ENCODE data around the gene EP300.

The EP300 gene

DNA sequence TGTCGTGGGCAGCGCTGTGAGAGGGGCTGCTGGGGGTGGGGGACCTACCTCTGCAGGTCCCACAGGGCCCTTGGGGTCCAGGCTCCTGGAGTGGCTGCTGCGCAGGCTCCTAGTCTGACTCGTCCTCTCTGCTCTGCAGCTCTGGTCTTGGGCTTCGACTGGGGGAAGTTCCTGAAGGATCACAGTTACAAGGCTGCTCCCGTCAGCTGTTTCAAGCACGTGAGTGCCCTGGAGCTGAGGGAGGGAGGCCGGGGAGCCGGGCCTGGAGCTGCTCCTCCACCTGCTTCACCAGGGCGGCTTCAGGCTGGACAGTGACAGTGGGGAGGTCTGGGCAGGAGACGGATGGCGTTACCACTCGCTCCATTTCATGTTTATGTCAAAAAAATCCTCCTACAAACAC is 124.6 kb downstream of the EP300 start:
- no peak for DNase-seq (ENCODE audit: low read depth in 1 of 2, low spot score in 1 of 2)
- no peak for TF ChIP-seq JUND (IDR thresholded peaks at IDR 0.05; ENCODE audit: low read depth)
- in situ Hi-C loops (cut with HindIII; ENCODE audit: low pct_unique_long_range_greater_than_20kb, low sequenced_read_pairs): no loop called here

DNA sequence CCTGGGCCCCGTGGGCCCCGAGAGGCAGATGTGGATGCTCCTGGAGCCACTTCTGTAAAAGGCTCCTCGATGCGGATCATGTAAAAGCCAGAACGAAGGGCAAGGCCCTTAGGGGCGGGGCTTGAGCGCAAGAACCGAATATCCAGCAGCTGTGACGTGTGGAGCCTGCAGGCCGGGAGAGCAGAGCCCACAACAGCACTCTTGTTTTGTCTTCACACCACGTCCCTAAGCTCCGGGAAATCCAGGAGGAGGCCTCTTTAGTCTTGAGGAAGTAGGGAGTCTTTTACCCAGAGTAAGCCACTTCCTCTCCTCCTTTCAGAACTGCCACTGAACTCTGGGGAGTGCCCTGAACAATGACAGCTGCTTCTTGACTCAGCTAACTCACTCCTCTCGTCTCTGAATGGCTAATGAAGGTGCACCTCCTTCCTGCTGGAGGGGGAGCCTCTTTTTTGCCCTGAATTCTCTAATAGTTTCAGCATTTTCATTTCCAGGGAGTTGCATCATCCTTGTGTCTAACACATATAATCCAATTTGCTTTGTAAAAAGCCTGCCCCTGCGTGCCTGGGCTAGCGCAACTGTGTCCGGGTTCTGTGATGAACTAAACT is 125.3 kb downstream of the EP300 start:
- in situ Hi-C loops (cut with HindIII; ENCODE audit: low pct_unique_long_range_greater_than_20kb, low sequenced_read_pairs): no loop called here
- no peak for DNase-seq (ENCODE audit: low read depth in 1 of 2, low spot score in 1 of 2)
- TF ChIP-seq JUND (IDR thresholded peaks at IDR 0.05; ENCODE audit: low read depth): no peak

DNA sequence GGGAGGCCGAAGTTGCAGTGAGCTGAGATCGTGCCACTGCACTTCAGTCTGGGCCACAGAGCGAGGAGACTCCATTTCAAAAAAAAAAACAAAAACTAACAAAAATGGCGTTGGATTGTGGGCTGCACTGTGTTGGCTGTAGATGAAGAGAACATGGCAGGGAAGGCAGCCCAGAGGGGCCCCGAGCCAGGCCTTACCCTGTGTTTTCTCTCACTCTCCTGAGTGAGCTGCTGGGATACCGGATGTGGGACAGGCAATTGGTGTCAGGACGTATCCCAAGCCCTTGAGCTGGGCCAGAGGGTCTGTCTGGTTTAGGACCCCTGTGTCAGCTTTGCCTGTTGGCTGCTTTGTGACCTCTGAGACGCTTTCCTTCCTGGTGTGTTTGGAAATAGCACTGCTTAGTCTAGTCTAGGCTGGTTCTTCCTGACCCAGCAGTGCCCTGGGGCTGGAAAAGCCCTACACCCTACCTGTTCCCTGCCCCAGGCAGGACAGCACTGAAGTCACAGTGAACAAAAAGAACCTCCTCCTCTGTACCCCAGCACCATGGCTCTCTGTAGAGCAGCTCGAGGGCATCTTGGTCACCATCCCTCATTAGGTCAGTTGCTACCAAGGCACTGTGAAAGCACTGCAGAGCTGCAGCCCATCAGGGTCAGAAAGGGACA is 130.6 kb downstream of the EP300 start:
- in situ Hi-C loops (cut with HindIII; ENCODE audit: low pct_unique_long_range_greater_than_20kb, low sequenced_read_pairs): no loop called here
- no peak for TF ChIP-seq JUND (IDR thresholded peaks at IDR 0.05; ENCODE audit: low read depth)
- DNase-seq (ENCODE audit: low read depth in 1 of 2, low spot score in 1 of 2): no peak

DNA sequence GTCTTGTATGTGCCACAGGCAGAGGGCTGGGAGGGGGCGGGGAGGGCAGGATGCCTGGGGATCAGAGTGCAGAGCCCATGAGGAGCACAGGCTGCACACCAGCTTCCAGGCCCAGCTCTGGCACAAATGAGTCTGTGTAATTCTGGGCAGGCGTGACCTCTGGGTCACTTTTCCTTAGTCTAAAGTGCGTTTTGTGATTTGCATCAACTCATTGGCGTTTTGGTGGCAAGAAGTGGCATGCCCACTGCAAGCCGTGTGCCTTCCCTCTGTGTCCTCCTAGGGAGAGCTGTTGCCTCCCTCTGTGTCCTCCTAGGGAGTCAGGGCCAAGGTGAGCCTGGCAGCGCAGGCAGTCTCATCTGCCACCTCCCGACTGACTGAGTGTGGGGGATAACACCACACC is 131.1 kb downstream of the EP300 start:
- in situ Hi-C loops (cut with HindIII; ENCODE audit: low pct_unique_long_range_greater_than_20kb, low sequenced_read_pairs): no loop called here
- DNase-seq (ENCODE audit: low read depth in 1 of 2, low spot score in 1 of 2): no peak
- no peak for TF ChIP-seq JUND (IDR thresholded peaks at IDR 0.05; ENCODE audit: low read depth)

DNA sequence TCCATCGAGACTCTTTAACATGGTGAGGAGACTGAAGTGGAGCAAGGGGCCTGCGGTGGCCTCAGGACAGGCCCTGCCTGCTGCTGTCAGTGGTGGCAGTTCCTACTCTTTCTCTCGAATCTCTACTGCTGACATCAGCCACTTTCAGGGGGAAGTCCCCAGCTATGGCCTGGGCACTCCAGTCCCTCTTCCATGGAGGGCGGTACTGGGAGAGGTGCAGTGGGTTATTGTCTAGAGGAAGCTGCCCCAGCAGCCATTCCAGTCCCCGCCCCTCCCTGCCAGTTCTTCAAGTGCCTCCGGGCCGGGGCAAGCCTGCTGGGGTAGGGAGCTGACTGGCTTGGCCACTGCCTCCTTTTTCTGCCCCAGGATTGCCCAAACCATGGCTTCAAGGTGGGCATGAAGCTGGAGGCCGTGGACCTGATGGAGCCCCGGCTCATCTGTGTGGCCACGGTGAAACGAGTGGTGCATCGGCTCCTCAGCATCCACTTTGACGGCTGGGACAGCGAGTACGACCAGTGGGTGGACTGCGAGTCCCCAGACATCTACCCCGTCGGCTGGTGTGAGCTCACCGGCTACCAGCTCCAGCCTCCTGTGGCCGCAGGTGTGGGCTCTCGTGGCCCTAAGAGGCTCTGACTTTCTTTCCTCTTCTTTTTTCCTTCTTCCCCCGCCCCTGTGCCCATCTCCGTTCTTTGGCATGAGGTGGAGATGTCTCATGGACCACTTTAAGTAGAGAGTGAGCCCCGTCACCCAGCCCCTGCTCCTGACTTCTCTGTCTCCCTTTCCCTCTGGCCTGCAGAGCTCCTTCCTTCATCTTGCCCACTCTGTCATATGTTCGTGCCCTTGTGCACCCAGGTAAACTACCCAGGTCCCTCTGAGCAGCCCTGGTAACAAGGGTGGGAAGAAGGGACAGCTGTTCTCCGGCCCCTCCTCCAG is 134.6 kb downstream of the EP300 start:
- TF ChIP-seq JUND (IDR thresholded peaks at IDR 0.05; ENCODE audit: low read depth): no peak
- DNase-seq (ENCODE audit: low read depth in 1 of 2, low spot score in 1 of 2): no peak

DNA sequence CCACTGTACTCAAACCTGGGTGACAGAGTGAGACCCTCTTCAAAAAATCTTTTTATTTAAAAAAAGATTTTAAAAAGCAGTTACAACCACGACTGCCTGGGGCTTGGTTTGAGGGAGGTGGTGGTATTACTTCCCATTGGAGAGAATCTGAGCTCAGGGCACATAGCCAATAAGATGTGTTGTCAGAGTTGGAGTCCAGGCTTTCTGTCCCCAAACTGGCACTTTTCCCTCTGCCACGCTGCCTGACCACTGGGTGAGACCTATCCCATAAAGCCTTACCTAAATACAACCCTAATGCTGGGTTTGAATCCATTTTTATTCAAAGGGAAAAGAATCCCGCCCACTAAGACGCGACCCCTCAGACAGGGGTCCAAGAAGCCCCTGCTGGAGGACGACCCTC is 136.8 kb downstream of the EP300 start:
- no peak for TF ChIP-seq JUND (IDR thresholded peaks at IDR 0.05; ENCODE audit: low read depth)
- in situ Hi-C loops (cut with HindIII; ENCODE audit: low pct_unique_long_range_greater_than_20kb, low sequenced_read_pairs): no loop called here
- DNase-seq (ENCODE audit: low read depth in 1 of 2, low spot score in 1 of 2): no peak

More for the DNA sequence above, 134.6 kb downstream of the EP300 start:
- in situ Hi-C loops (cut with HindIII; ENCODE audit: low pct_unique_long_range_greater_than_20kb, low sequenced_read_pairs): no loop called here
